ENCODE measurements around the gene MT1M.
A peak's percentile ranks its signal among the peaks of the same experiment; 100 is the strongest.
"Not testable (repeated sequence)": the region's sequence is repeated elsewhere in the genome, so short reads cannot be mapped to it uniquely, and the experiment has no call there.

MT1M gene

DNA sequence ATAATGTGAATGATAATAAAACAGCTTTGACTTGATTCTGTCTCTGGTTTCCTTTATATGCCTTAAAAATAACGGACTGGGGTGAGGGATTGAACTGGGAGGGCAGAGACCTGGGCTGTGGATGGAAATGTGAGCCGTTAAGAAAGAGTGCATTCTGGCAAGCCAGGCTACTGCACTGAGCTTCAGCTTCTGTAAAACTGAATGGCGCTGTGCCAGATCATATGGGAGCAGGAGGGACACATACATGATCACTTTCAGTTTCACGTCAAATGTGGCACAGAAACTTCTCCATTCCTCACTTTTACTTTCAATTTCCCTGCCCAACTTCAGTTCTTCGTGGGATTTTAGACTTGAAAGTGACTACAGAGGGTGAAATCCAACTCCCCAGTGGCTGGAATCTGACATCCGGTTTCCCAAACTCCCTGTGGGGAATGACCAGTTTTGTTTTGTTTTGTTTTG lies 23.0 kb upstream of the MT1M start:
- peak; percentile 85 for DNase-seq

GRCh38 chr16:56610017-56610608 lies 22.3 kb upstream of the MT1M start:
- peak; percentile 73 for DNase-seq

DNA sequence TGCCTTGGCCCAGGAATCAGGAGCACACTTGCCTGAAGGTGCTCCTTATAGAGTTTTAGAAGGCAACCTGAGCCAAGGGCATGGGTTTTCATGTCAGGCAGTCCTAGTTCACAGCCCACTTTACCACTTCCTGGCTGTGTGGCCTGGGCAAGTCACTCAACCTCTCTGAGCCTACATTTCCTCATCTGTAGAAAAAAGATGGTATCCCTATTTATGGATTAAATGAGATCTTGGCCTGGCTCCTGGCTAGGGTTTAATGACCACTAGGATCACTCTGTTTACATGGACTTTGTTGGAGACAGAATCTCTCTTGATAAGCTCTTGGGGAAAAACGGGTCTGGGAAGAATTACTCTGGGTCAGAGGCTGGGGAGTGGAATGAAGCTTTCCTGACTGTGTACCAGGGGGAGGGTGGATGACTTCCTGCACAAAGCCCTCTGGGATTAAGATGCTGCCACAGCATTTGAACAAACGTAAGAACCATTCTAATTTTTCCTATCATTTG lies 21.8 kb upstream of the MT1M start:
- no peak for DNase-seq

DNA sequence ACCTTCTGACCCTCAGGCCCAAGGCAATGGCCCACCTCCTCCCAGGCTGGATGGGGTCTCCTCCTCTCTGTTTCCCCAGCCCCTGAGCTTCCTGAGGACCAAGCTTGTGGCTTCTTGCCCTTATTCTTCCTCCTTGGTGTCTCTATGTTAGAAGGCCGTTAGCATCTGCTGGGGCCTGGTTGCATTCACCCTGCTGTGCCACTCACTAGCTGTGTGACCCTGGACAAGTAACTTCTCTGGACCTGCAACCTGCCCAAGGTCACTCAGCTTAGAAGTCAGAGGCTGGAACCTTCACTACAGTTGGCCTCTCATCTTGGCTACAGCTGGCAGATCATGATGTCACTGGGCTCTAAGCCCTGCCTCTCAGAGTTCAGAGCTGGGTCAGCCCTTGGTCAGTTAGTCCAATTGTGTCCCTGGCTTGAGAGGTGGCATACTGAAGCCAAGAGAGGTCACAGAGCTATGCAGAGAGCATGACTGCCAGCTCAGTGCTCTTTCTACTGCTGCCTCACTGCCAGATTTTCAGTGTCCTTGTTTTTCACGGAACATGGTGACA lies 21.1 kb upstream of the MT1M start:
- no peak for DNase-seq

DNA sequence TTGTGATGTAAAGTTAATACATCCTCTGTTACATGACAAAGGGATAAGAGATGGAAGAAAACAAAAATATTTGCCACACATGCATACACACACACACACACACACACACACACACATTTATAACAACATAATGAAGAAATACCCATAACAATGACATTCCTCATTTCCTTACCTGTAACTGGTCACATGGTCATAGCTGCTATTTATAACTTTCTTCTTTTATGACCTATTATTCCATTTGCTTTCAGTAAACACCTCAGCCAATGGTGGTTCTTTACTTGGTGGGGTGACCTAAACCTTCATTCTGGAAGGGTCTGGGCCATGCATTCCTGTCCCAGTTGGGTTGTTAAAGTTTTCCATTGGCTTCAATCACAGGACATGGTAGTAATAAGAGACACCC lies 18.8 kb upstream of the MT1M start:
- DNase-seq = no peak

GRCh38 chr16:56614549-56614991 lies 17.9 kb upstream of the MT1M start:
- DNase-seq = no peak

- DNase-seq = no peak
These were observed 17.1 kb upstream of the MT1M start for GRCh38 chr16:56615353-56615752.

GRCh38 chr16:56616608-56617211 lies 15.7 kb upstream of the MT1M start:
- DNase-seq = no peak

DNA sequence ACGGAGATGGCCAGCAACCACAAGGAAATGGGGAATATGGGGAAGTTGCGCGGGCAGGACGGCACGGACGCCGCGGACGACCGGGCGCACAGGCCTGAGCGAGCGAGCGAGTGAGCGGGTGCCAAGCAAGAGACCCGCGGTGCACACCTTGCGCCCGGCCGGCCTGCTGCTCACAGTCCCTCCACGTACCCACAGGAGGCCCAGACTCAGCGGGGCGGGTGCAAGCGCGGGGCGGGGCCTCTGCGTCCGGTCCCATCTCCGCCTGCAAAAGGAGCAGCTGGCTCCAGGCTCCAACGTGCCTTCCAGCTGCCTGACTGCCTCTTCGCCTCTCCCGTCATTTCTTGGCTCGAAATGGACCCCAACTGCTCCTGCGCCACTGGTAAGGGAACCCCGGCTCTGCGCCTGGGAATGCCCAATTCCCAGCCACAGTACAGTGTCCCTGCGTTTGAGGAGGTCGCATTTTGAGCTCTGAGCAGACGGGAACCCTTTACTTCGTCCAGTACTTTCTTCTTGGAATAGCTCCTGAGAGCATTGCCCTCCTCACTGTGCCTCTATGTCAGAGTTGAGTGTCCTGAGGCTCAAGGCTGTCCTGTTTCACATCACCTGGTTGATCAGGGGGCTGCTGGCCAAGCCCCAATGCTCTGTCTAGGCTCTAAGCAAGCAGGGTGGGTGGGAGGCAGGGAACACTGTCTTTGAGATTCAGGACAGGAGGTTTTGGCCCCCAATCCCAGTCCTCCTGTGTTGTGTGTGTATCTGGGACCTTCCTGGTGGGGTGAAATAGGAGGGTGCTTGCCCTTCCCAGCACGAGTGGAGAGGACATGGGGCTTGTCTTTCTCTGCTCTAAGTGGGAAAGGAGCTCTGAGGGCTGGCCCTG lies 15.0 kb upstream of the MT1M start:
- peak; percentile 78 for DNase-seq

DNA sequence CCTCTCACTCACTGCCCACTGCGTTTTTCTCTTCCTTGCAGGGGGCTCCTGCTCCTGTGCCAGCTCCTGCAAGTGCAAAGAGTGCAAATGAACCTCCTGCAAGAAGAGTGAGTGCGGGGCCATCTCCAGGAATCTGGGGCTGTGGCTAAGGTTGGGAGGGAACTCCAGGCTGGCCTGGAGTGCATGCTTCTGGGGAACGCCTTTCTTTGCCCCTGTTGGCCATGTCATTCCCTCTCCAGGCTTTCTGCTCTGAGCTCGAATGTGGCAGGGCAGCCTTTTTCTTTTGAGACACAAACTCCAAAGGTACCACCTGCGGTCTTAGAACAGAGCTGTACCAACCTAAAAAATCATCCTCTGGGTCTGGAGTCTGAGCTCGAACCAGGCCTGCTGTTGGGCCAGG lies 14.3 kb upstream of the MT1M start:
- DNase-seq = no peak

GRCh38 chr16:56620339-56620897 lies 12.0 kb upstream of the MT1M start:
- no peak for DNase-seq

GRCh38 chr16:56621665-56622445 lies 10.6 kb upstream of the MT1M start:
- not testable (repeated sequence) for DNase-seq

DNA sequence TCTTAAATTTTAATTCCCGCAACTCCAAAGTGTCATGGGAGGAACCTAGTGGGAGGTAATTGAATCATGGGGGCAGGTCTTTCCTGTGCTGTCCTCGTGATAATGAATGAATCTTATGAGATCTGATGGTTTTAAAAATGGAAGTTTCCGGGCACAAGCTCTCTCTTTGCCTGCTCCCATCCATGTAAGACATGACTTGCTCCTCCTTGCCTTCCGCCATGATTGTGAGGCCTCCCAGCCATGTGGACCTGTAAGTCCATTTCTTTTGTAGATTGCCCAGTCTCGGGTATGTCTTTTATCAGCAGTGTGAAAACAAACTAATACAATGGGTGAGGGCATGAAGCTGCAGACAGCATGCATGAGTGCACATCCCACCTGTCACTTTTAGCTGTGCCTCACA lies 9.3 kb upstream of the MT1M start:
- DNase-seq = not testable (repeated sequence)

DNA sequence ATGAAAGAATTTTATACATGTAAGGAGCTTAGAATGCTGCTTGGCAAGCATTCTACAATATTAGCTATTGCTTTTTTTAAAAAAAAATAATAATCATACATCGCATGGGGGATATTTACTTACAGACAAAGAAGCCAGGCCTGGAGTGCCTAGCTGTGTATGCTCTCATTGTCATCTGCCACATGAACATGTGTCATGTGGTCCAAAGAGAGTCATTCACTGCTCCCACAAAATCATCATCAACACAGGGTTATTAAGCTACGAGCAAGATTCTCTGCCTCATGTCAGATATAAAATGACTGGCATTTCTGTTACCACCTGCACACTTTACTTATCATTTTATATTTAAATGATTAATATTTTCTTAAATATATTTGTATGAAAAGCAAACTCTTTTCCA lies 8.8 kb upstream of the MT1M start:
- no peak for DNase-seq

GRCh38 chr16:56625140-56625942 lies 7.1 kb upstream of the MT1M start, which contains the start of gene MT1E:
TSS of gene MT1E (plus strand) at chr16:56625781. CDS start at chr16:56625852, 71 bp downstream.
- DNase-seq = peak; percentile 40

- no peak for DNase-seq
These were observed 6.4 kb upstream of the MT1M start for GRCh38 chr16:56625943-56626654.

DNA sequence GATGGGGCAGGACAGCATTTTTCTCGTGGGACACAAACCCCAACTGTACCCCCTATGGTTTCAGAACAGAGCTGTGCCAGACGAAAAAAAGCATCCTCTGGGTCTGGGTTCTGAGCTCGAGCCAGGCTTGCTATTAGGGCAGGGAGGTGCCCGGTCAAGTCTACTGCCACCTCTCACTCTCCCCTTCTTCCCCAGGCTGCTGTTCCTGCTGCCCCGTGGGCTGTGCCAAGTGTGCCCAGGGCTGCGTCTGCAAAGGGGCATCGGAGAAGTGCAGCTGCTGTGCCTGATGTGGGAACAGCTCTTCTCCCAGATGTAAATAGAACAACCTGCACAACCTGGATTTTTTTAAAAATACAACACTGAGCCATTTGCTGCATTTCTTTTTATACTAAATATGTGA lies 5.8 kb upstream of the MT1M start:
- no peak for DNase-seq

DNA sequence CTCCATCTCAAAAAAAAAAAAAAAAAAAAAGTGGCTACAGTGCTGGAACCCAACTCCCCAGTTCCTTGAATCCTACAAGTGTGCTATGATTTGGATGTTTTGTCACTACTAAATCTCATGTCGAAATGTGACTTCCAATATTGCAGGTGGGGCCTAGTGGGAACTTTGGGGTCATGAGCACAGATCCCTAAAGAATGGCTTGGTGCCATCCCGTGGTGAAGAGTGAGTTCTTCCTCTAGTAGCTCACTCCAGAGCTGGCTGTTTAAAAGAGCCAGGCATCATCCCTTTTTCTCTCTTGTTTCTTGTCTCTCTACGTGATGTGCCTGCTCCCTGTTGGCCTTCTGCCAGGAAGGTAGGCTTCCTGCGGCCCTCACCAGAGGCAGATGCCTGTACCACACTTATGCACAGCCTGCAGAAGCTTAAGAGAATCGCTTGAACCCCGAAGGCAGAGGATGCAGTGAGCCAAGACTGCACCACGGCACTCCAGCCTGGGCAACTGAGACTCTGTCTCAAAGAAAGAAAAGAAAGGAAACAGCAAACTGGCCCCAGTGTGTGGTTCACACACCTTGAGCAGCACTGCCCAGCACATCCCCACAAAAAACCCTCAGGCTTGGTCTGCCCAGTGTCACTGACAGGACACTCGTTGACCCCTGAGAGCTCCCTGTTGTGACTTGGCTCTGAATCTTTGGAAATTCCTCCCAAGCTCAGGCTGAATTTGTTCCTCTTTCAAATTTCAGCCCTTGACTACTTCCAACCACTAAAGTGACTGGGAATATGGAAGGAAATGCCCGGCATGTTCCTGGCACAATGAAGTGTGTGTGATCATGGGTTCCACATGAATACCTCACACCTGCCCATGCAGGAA lies 3.7 kb upstream of the MT1M start:
- DNase-seq = no peak

- DNase-seq = no peak
These were observed 2.9 kb upstream of the MT1M start for GRCh38 chr16:56629531-56629930.

DNA sequence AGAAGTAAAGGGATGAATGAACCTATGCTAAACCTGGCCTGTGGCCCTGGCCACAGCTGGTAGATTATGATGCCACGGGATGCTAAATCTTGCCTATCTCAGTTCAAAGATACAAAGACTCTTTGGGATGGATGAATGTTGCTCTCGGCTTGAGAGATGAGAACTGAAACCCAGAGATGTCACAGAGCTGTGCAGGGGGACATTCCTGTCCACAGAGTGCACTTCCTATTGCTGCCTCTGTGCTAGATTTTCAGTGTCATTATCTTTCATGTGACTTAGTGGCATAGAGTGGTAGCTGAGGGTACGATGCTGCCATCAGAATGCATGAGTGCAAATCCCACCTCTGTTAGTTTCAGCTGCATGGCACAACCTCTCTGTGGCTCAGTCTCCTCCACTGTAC lies 2.3 kb upstream of the MT1M start:
- DNase-seq = no peak

Data from CD4-positive, alpha-beta T cell treated with Interleukin-17A for 4 hours (primary cell).